IPS-15b (cell line): Measurements from ENCODE around the gene POU2F1.
A peak's percentile ranks its signal among the peaks of the same experiment; 100 is the strongest.

Experiments used
- H3K27me3 ChIP-seq: one replicate; pipeline ENCODE4 v1.6.1; 2013; ENCODE audit warnings: low read length; ENCODE audit not compliant: control insufficient read depth, insufficient read depth
- H3K36me3 ChIP-seq: one replicate; pipeline ENCODE4 v1.6.1; 2013; ENCODE audit warnings: low read length; ENCODE audit not compliant: control insufficient read depth, insufficient read depth
- H3K4me1 ChIP-seq: one replicate; pipeline ENCODE4 v1.6.1; 2013; ENCODE audit warnings: mild to moderate bottlenecking, low read length; ENCODE audit not compliant: control insufficient read depth, insufficient read depth
- H3K4me3 ChIP-seq: one replicate; pipeline ENCODE4 v1.5.1; 2013; ENCODE audit warnings: low read depth, low read length
- H3K9ac ChIP-seq: one replicate; pipeline ENCODE4 v1.6.1; 2013; ENCODE audit warnings: low read depth, mild to moderate bottlenecking, low read length
- H3K9me3 ChIP-seq: one replicate; pipeline ENCODE4 v1.6.1; 2013; ENCODE audit warnings: mild to moderate bottlenecking, low read length; ENCODE audit not compliant: control insufficient read depth, insufficient read depth

The POU2F1 gene

DNA sequence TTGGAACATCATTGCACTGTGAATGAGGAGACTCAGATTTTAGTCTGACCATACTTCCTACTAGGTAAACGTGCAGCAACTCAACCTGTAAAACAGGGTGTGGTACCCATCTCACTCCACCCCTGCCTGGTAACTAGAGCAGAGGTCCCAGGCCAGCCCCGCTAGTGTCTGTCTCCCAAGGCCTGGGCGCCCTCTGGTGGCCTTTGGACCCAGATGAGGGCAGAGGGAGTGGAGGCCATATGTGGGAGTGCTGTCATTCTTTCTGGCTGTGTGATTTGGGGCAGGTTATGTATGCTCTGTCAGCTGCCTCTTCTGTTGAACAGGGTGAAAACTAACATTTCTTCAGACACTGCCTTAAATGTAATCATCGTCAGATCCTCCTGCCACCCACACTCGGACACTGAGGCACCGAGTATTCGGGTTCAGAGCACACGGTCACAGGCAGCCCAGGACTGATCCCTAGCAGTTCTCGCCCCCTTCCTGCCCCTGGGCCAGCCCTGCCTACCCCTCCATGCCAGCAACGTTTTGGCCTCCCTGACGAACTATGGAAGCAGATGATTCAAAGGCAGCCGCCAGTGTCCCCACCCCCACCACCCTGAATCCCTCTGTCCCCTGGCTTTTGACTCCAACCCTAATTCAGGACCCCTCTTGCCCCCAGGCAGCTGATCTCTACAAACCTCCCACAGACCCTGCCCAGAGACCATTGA, 221.6 kb downstream of the POU2F1 start:
- H3K4me3 ChIP-seq, result no peak overlapping the region
- no peak overlapping the region for H3K9ac ChIP-seq
- H3K4me1 ChIP-seq, result no peaks in the 10 kb centered on the region
- H3K27me3 ChIP-seq, result peaks cover 35% of the 10 kb centered on the region
- no peaks in the 10 kb centered on the region for H3K36me3 ChIP-seq
- H3K9me3 ChIP-seq, result no peaks in the 10 kb centered on the region

DNA sequence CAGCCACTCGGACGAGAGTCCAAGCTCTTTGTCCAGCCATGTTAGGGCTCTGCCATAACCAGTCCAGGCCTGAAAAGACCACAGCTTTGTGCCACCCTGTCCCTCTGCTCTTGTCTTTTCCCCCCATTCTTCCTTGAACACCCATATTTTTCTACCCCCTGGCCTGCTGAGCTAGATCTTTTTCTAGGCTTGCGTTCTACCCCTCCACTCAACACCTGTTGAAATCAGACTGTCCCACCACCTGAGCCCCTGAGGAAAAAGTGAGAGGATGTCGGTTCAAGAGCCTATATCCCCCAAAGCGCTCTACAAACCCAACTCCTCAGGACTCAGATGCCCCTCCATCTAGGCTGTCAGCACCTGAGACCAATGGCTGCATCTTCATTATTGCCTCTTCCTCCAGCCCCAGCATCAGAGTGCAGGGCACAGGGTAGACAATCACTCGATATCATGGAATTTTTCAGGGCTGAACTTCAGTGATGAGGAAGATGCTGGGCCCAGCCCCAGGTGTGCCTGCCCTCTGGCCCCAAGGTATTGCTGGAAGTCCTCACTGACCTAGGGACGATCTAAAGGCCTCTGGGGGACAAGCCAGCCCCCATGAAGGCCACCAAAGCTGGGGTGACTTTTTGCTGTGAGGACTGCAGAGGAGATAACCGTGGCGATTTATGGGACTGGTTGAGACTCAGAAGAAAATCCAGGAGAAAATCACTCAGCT, 222.3 kb downstream of the POU2F1 start:
- H3K9me3 ChIP-seq, result no peaks in the 10 kb centered on the region
- H3K9ac ChIP-seq, result no peak overlapping the region
- no peaks in the 10 kb centered on the region for H3K36me3 ChIP-seq
- no peaks in the 10 kb centered on the region for H3K4me1 ChIP-seq
- peaks cover 33% of the 10 kb centered on the region for H3K27me3 ChIP-seq
- H3K4me3 ChIP-seq, result no peak overlapping the region

DNA sequence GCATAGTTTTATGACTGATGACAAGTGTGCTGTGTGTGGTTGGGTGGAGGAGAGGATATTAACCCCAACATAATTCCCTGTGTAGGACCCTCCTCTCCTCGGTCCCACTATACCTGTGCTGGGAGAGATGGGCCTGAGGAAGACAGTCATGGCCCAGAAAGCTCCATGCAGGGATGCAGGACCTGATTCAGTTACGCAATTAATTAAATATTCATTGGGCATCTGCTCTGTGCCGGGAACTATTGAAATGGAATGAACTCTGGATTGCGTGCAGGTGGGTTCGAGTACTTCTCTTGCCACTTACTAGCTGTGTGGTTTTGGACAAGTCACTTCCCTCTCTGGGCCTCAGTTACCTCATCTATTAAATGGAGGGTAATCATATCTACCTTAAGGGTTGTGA, 223.1 kb downstream of the POU2F1 start:
- no peaks in the 10 kb centered on the region for H3K4me1 ChIP-seq
- no peaks in the 10 kb centered on the region for H3K9me3 ChIP-seq
- no peaks in the 10 kb centered on the region for H3K36me3 ChIP-seq
- H3K9ac ChIP-seq, result no peak overlapping the region
- no peak overlapping the region for H3K4me3 ChIP-seq
- peaks cover 26% of the 10 kb centered on the region for H3K27me3 ChIP-seq

DNA sequence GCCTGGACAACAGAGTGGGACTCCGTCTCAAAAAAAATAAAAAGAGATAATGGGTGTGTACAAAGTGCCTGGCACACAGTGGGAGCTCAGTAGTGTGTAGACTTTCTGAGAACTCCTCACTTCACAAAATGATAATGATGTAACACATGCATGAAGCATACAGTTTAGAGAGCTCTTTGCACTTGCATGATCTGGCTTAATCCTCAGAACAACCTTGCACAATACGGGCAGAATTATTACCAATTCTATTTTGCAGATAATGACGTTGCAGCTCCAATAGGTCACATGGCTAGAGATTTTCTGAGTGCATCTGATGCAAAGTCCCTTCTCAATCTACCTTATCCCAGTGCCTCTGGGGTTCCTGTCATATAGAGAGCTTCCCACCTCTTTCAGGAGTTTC, 226.3 kb downstream of the POU2F1 start:
- no peaks in the 10 kb centered on the region for H3K27me3 ChIP-seq
- no peaks in the 10 kb centered on the region for H3K4me1 ChIP-seq
- H3K9ac ChIP-seq, result no peak overlapping the region
- no peak overlapping the region for H3K4me3 ChIP-seq
- no peaks in the 10 kb centered on the region for H3K9me3 ChIP-seq
- H3K36me3 ChIP-seq, result no peaks in the 10 kb centered on the region

DNA sequence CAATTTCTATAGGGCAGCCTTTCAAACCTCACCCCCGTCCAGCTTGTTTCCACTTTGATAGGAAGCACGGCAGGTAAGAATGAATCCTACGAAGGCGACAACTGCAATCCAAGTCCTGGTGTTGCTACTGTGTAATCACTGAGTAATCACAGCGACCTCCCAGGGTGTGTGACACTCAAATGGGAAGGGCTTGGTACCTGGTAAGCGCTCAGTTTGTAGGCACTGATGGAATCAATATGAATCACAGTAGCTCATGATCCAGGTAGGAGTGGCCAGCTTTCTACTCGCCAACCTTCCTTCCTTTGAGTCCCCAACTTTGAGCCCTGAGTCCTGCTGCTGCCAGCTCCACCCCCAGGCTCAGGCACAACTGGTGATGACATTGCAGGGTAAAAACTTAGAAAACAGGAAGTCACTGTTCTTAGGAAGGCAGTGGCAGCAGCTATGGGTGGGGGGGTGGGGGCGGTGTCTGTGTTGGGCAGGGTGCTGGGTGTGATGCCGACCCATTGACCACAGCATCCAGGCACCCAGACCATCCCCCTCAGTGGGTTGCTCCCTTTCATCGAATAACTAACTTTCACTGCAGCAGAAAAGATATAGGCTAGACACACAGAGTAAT, 226.9 kb downstream of the POU2F1 start:
- no peak overlapping the region for H3K4me3 ChIP-seq
- H3K9me3 ChIP-seq, result no peaks in the 10 kb centered on the region
- no peaks in the 10 kb centered on the region for H3K27me3 ChIP-seq
- no peak overlapping the region for H3K9ac ChIP-seq
- H3K4me1 ChIP-seq, result no peaks in the 10 kb centered on the region
- no peaks in the 10 kb centered on the region for H3K36me3 ChIP-seq

DNA sequence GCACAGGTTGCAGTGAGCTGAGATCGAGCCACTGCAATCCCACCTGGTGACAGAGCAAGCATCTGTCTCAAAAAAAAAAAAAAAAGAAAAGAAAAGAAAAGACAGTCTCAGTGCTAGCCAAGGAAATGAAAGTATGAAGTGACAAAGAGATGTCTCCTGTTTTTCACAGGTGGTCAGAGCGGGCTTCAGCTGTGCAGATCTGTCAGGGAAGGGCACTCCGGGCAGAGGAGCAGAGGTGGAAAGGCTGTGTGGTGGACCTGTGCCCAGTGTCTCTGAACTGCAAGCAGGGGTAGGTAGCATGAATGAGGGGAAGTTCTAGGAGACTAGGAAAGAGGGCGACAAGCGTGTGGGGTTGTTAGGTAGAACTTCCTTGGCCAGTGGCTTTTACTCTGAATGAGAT, 230.2 kb downstream of the POU2F1 start:
- Histone ChIP-seq H3K4me3 (no peak overlapping the region), H3K4me1 (no peaks in the 10 kb centered on the region), H3K9ac (no peak overlapping the region), H3K9me3 (no peaks in the 10 kb centered on the region), H3K36me3 (no peaks in the 10 kb centered on the region), H3K27me3 (peaks cover 13% of the 10 kb centered on the region)

DNA sequence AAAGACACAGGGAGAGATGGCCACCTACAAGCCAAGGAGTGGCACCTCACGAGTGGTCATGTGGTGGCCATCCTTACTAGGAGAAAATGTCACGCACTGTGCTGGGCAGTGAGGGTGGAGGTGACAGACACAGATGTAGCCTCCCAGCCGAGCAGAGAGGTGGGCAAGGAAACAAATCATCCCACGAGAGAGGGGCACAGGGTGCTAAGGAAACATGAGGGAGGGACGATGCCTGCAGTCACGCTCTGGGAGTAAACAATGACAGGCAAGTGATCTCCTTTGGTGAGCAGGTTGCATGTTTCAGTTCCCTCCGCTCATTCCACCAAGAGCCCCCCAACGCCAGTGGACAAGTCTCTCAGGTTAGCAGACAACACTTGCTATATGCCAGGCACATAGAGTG, 231.8 kb downstream of the POU2F1 start:
- no peak overlapping the region for H3K4me3 ChIP-seq
- peaks cover 28% of the 10 kb centered on the region for H3K27me3 ChIP-seq
- no peaks in the 10 kb centered on the region for H3K9me3 ChIP-seq
- H3K9ac ChIP-seq, result no peak overlapping the region
- peaks cover 6% of the 10 kb centered on the region for H3K4me1 ChIP-seq
- no peaks in the 10 kb centered on the region for H3K36me3 ChIP-seq

DNA sequence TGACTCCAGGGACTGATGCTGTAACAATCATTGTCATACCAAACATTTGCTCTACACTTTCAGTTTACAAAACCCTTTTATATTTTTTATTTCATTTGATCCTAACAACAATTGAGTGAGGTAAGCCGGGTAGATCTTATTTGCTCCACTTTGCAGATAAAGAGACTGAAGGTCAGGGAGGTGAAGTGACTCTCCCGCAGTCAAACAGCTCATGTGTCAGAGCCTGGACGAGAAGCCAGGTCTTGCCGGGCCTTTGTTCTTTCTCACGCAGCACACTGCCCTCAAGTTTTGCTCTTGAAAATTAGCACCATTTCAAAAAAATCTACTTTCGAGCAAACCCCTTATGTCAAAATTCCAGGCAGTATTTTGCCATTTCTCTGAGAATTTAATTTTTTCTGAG, 232.4 kb downstream of the POU2F1 start:
- Histone ChIP-seq H3K9me3 (no peaks in the 10 kb centered on the region), H3K9ac (no peak overlapping the region), H3K36me3 (no peaks in the 10 kb centered on the region), H3K27me3 (peaks cover 32% of the 10 kb centered on the region), H3K4me3 (no peak overlapping the region), H3K4me1 (peaks cover 12% of the 10 kb centered on the region)

DNA sequence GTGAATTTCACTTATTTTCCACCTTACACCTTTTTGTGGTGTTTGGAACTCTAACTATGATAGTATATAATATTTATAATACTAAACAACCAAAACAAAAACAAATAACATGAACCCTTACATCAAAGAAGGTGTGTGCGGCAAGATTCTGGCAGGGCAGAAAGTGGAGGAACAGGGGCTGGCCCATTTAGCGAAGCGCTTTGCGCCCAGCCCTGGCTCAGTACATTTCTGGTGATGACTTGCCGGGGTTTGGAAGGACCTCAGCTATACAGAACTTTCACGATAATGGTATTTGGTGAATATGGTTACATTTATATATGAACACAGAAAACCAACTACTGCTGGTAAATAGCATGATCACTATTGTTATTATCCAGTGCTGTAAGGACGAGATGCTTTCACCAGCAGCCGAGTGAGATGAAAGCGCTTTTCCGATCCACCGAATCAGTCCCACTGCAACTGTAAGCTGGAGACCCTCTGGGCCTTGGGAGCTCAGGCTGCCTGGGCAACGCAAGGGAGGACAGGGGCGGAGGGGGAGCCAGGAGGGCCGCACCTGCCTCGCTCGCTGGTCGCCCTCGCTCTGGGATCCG, 233.7 kb downstream of the POU2F1 start:
- H3K9me3 ChIP-seq, result no peaks in the 10 kb centered on the region
- peaks cover 12% of the 10 kb centered on the region for H3K4me1 ChIP-seq
- H3K27me3 ChIP-seq, result peaks cover 32% of the 10 kb centered on the region
- peak overlapping the region; percentile 67 for H3K4me3 ChIP-seq
- no peaks in the 10 kb centered on the region for H3K36me3 ChIP-seq
- H3K9ac ChIP-seq, result peak overlapping the region; percentile 73

DNA sequence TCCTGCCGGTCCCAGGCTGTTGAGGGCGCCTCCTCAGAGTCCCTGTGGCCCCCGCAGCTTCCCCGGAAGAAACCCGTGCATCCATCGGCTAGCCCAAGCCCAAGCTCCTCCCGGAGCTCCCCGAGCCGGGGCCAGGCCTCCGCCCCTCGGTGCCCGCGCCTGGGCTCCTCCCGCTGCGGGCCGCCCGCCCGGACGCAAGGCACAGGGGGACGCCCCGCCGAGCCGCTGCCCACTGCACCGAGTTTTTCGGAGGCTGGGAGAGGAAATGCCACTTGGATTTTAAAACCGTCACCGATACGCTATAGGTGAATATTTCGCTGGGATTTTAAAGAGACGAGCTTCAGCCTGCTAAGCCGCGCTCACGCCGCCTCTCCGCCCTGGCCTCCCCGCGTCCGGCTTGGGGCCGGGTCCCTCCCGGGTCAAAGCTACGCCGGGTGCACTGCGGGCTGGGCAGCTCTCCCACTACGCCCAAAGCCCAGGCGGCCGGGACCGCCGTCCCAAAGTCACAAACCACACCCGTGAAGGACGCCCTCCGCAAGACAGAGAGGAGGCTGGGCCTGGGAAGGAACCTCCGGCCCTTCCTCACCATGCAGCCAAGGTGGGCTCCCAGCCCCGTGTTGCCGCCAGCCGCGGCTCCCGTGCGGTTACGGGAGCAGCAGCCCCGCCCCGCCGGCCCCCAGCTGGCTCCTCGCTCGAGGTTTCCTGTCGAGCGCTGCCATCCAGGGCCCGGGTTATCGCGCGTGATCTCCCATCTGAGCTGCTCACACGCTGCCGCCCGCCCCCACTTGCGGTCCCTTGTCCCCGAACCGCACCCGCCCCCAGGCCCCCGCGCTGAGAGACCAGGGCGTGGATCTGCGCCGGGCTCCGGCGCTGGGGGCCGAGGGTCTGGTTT, 234.5 kb downstream of the POU2F1 start:
- H3K4me1 ChIP-seq, result peaks cover 12% of the 10 kb centered on the region
- no peaks in the 10 kb centered on the region for H3K9me3 ChIP-seq
- peaks cover 32% of the 10 kb centered on the region for H3K27me3 ChIP-seq
- H3K36me3 ChIP-seq, result no peaks in the 10 kb centered on the region
- peak overlapping the region; percentile 67 for H3K4me3 ChIP-seq
- peak overlapping the region; percentile 73 for H3K9ac ChIP-seq

DNA sequence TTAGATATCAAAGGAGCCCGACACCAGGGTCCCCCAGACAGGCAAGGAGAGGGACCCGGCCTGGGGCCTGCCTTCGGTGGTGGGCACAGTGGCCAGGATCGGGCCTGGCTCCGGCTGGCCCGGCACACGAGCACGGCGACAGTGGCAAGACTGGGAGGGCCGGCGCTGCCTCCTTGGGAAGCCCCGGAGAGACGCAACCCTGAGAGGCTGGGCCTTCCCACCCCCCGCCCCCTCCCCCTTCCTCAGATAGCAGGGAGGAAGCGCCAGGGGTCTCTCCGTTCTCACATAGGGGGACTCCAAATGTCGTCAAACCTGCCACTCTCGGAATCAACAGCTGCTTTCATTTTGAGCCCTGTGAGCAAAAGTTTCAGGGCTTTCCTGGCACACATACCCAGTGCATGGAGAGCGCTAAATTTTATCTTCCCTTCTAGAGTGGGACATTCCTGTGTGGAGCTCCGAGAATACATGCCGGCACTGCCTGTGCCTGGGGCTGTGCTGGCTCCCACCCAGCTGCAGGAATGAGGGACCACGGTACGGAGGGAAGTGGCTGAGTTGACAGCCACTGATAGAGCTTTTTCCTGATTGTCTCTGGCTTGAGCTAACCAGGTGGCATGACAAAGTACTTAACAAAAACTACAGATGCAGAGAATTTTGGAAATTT, 235.2 kb downstream of the POU2F1 start:
- Histone ChIP-seq H3K36me3 (no peaks in the 10 kb centered on the region), H3K9ac (no peak overlapping the region), H3K27me3 (peaks cover 32% of the 10 kb centered on the region), H3K4me3 (peak overlapping the region; percentile 67), H3K9me3 (no peaks in the 10 kb centered on the region), H3K4me1 (peaks cover 12% of the 10 kb centered on the region)
